Activated naive CD4-positive, alpha-beta T cell treated with anti-CD3 and anti-CD28 coated beads for 36 hours (primary cell): Measurements from ENCODE around the gene TRIM69. TPM values are rescaled to one million over a fixed set of nuclear protein-coding genes. Genes with fewer than 3 reads are reported as not detected.
A peak's percentile ranks its signal among the peaks of the same experiment; 100 is the strongest.

Source experiments
- CTCF ChIA-PET: fragments of 350-600 bp; sonication (Branson Sonifier 250); formaldehyde crosslinking; loops from one replicate; lab custom pipeline; 2021; ENCODE audit warnings: antibody characterized with exemption; lab: Charles Lee
- DNase-seq: peaks from one replicate; pipeline ENCODE4 v3.0.0-alpha.2; 2020
- H3K27ac Mint-ChIP-seq: one replicate; pipeline ENCODE4 v1.8.0; 2021; ENCODE audit warnings: mild to moderate bottlenecking, mixed read lengths
- H3K27me3 Mint-ChIP-seq: one replicate; pipeline ENCODE4 v1.8.0; 2021; ENCODE audit warnings: low read depth, mixed read lengths
- H3K36me3 Mint-ChIP-seq: one replicate; pipeline ENCODE4 v1.8.0; 2021; ENCODE audit warnings: low read depth, mixed read lengths
- H3K4me1 Mint-ChIP-seq: one replicate; pipeline ENCODE4 v1.8.0; 2021; ENCODE audit warnings: low read depth, mixed read lengths
- H3K4me3 Mint-ChIP-seq: one replicate; pipeline ENCODE4 v1.8.0; 2021; ENCODE audit warnings: mild to moderate bottlenecking, moderate library complexity, mixed read lengths
- H3K9me3 Mint-ChIP-seq: one replicate; pipeline ENCODE4 v1.8.0; 2021; ENCODE audit warnings: mixed read lengths
- intact Hi-C: fragments of 100-400 bp; cut with micrococcal nuclease; formaldehyde crosslinking; loops from one replicate; pipeline ENCODE4 v1.15.1; 2023
- total RNA-seq, 2 experiments: library from RNA; stranded (reverse); gene quantifications; one replicate each; pipeline ENCODE4 v1.2.3, GENCODE V29; 2021

The TRIM69 gene
- total RNA-seq, 2 experiments from 2014 or later, result 40.3 to 42.5 TPM

- DNase-seq, result no peak
- Mint-ChIP-seq H3K4me3 (no peak overlapping the region), H3K4me1 (peaks cover 20% of the 10 kb centered on the region), H3K36me3 (peaks cover 21% of the 10 kb centered on the region), H3K9me3 (peaks cover 5% of the 10 kb centered on the region), H3K27me3 (peaks cover 3% of the 10 kb centered on the region), H3K27ac (no peak overlapping the region)
- intact Hi-C loops, result no loop called here
- CTCF ChIA-PET, result interaction anchor here (1.1 to 1.6 kb wide), 2 partner anchors 8 to 24 kb away, joined by 3 to 6 read pairs; no protein-coding TSS in a partner anchor
Measured at GRCh38 chr15:44706946-44707636, 29.2 kb upstream of the TRIM69 start.

- CTCF ChIA-PET, result interaction anchor here (0.6 to 14.8 kb wide), 17 partner anchors 8 to 132 kb away, joined by 3 to 200 read pairs (median 6); partner anchors contain the start of genes SPG11 and TRIM69
- DNase-seq, result peak; percentile 69
- intact Hi-C loops, result loop anchor here (1.0 to 10.0 kb wide), 12 partner anchors 9 to 886 kb away; partner anchors contain the start of genes EIF3J, GOLM2, MFAP1 and SPG11
Measured at GRCh38 chr15:44710236-44711095, 25.9 kb upstream of the TRIM69 start.

GRCh38 chr15:44711096-44711742 is 25.1 kb upstream of the TRIM69 start, which contains the start of the genes B2M and PATL2:
B2M (plus strand) TSS chr15:44711517; CDS start chr15:44711547, 30 bp downstream.
PATL2 (minus strand) TSS chr15:44711323; CDS start chr15:44676490, 34,833 bp downstream.
- CTCF ChIA-PET, result interaction anchor here (0.6 to 14.8 kb wide), 16 partner anchors 7 to 133 kb away, joined by 3 to 200 read pairs (median 6); partner anchors contain the start of genes SPG11 and TRIM69
- Mint-ChIP-seq H3K27me3 (peaks cover 3% of the 10 kb centered on the region), H3K36me3 (peaks cover 60% of the 10 kb centered on the region), H3K4me3 (peak within 1 kb of the TSS; percentile 99), H3K9me3 (no peaks in the 10 kb centered on the region), H3K4me1 (peaks cover 35% of the 10 kb centered on the region), H3K27ac (peak within 1 kb of the TSS; percentile 100)
- DNase-seq, result peak; percentile 96
- intact Hi-C loops, result loop anchor here (1.0 to 10.0 kb wide), 8 partner anchors 8 to 886 kb away; partner anchors contain the start of genes EIF3J, GOLM2, MFAP1 and SPG11

More at GRCh38 chr15:44710236-44711095, 25.9 kb upstream of the TRIM69 start:
- peaks cover 3% of the 10 kb centered on the region for H3K27me3 Mint-ChIP-seq
- peaks cover 29% of the 10 kb centered on the region for H3K4me1 Mint-ChIP-seq
- peaks cover 52% of the 10 kb centered on the region for H3K36me3 Mint-ChIP-seq
- H3K27ac Mint-ChIP-seq, result peak overlapping the region; percentile 100
- peak overlapping the region; percentile 99 for H3K4me3 Mint-ChIP-seq
- H3K9me3 Mint-ChIP-seq, result no peaks in the 10 kb centered on the region

GRCh38 chr15:44711743-44712345 is 24.5 kb upstream of the TRIM69 start:
- intact Hi-C loops, result loop anchor here (1.0 to 10.0 kb wide), 8 partner anchors 7 to 887 kb away; partner anchors contain the start of genes EIF3J, GOLM2, MFAP1 and SPG11
- peak overlapping the region; percentile 99 for H3K4me3 Mint-ChIP-seq
- peaks cover 66% of the 10 kb centered on the region for H3K36me3 Mint-ChIP-seq
- H3K9me3 Mint-ChIP-seq, result no peaks in the 10 kb centered on the region
- H3K4me1 Mint-ChIP-seq, result peaks cover 38% of the 10 kb centered on the region
- H3K27ac Mint-ChIP-seq, result peak overlapping the region; percentile 100
- peak; percentile 56 for DNase-seq
- CTCF ChIA-PET, result interaction anchor here (0.8 to 14.8 kb wide), 10 partner anchors 11 to 887 kb away, joined by 3 to 200 read pairs (median 10); partner anchors contain the start of genes MFAP1, SPG11 and TRIM69
- peaks cover 3% of the 10 kb centered on the region for H3K27me3 Mint-ChIP-seq

- Mint-ChIP-seq H3K27me3 (peaks cover 3% of the 10 kb centered on the region), H3K4me3 (peak overlapping the region; percentile 99), H3K9me3 (no peaks in the 10 kb centered on the region), H3K4me1 (peaks cover 44% of the 10 kb centered on the region), H3K27ac (peak overlapping the region; percentile 100), H3K36me3 (peaks cover 72% of the 10 kb centered on the region)
- CTCF ChIA-PET, result interaction anchor here (0.8 to 14.8 kb wide), 7 partner anchors 10 to 888 kb away, joined by 3 to 200 read pairs (median 16); partner anchors contain the start of genes MFAP1, SPG11 and TRIM69
- DNase-seq, result peak; percentile 77
- intact Hi-C loops, result loop anchor here (1.0 to 10.0 kb wide), 3 partner anchors 24 to 888 kb away; partner anchors contain the start of genes EIF3J, MFAP1, TRIM69 and WDR76
Measured at GRCh38 chr15:44712346-44713005, 23.9 kb upstream of the TRIM69 start.

- intact Hi-C loops, result loop anchor here (1.0 to 10.0 kb wide), 3 partner anchors 23 to 888 kb away; partner anchors contain the start of genes EIF3J, MFAP1, TRIM69 and WDR76
- no peak for DNase-seq
- Mint-ChIP-seq H3K27me3 (peaks cover 3% of the 10 kb centered on the region), H3K9me3 (no peaks in the 10 kb centered on the region), H3K4me3 (peak overlapping the region; percentile 99), H3K27ac (peak overlapping the region; percentile 100), H3K4me1 (peaks cover 52% of the 10 kb centered on the region), H3K36me3 (peaks cover 80% of the 10 kb centered on the region)
- CTCF ChIA-PET, result interaction anchor here (0.6 to 14.8 kb wide), 7 partner anchors 9 to 889 kb away, joined by 3 to 200 read pairs (median 16); partner anchors contain the start of genes MFAP1, SPG11 and TRIM69
Measured at GRCh38 chr15:44713006-44713966, 23.0 kb upstream of the TRIM69 start.

GRCh38 chr15:44715142-44715796 is 21.1 kb upstream of the TRIM69 start:
- Mint-ChIP-seq H3K36me3 (peaks cover 79% of the 10 kb centered on the region), H3K9me3 (no peaks in the 10 kb centered on the region), H3K4me3 (peak overlapping the region; percentile 99), H3K27me3 (peaks cover 3% of the 10 kb centered on the region), H3K27ac (peak overlapping the region; percentile 100), H3K4me1 (peaks cover 58% of the 10 kb centered on the region)
- DNase-seq, result peak; percentile 32
- CTCF ChIA-PET, result interaction anchor here (0.6 to 14.8 kb wide), 6 partner anchors 7 to 113 kb away, joined by 4 to 200 read pairs (median 63); partner anchors contain the start of genes SPG11 and TRIM69
- intact Hi-C loops, result loop anchor here (10.0 kb wide), 1 partner anchor 890 kb away; the partner anchor contains the start of genes MFAP1 and WDR76

- H3K4me3 Mint-ChIP-seq, result peak overlapping the region; percentile 99
- no peak for DNase-seq
- no peaks in the 10 kb centered on the region for H3K9me3 Mint-ChIP-seq
- H3K4me1 Mint-ChIP-seq, result peaks cover 64% of the 10 kb centered on the region
- peaks cover 3% of the 10 kb centered on the region for H3K27me3 Mint-ChIP-seq
- CTCF ChIA-PET, result interaction anchor here (0.6 to 14.8 kb wide), 5 partner anchors 14 to 113 kb away, joined by 4 to 200 read pairs (median 110); partner anchors contain the start of genes SPG11 and TRIM69
- H3K27ac Mint-ChIP-seq, result peak overlapping the region; percentile 100
- H3K36me3 Mint-ChIP-seq, result peaks cover 83% of the 10 kb centered on the region
- intact Hi-C loops, result loop anchor here (10.0 kb wide), 1 partner anchor 891 kb away; the partner anchor contains the start of genes MFAP1 and WDR76
Measured at GRCh38 chr15:44715797-44716334, 20.5 kb upstream of the TRIM69 start.
